Choroid plexus epithelial cell (primary cell): ENCODE measurements around the gene SAPCD2.

Source experiments
- DNase-seq: peaks from one replicate; pipeline ENCODE4 v3.0.0-alpha.2; 2010; ENCODE audit warnings: low read depth
- H3K4me3 ChIP-seq: 2 replicates; pipeline ENCODE4 v1.5.1; 2011; ENCODE audit warnings: low read depth, mild to moderate bottlenecking, control low read depth, low read length, moderate library complexity
- CTCF ChIP-seq: conservative IDR thresholded peaks from 2 replicates; pipeline ENCODE4 v1.5.1; 2011; ENCODE audit warnings: low read depth, mild to moderate bottlenecking, control low read depth, inconsistent platforms, low read length, moderate library complexity

Gene SAPCD2

GRCh38 chr9:137077010-137077747 is 6.8 kb upstream of the SAPCD2 start, which contains the start of gene UAP1L1:
UAP1L1 (plus strand) TSS chr9:137077517; CDS start chr9:137077533, 16 bp downstream.
- no peak for TF ChIP-seq CTCF
- peak within 1 kb of the TSS; percentile 74 for H3K4me3 ChIP-seq
- peak; percentile 55 for DNase-seq

- H3K4me3 ChIP-seq, result peak overlapping the region; percentile 74
- DNase-seq, result no peak
- no peak for TF ChIP-seq CTCF
These were observed 6.3 kb upstream of the SAPCD2 start for GRCh38 chr9:137076636-137077009.

GRCh38 chr9:137075275-137075775 is 5.0 kb upstream of the SAPCD2 start:
- DNase-seq, result no peak
- H3K4me3 ChIP-seq, result no peak overlapping the region
- no peak for TF ChIP-seq CTCF

- no peak for DNase-seq
- H3K4me3 ChIP-seq, result no peak overlapping the region
- TF ChIP-seq CTCF, result no peak
These were observed 4.4 kb upstream of the SAPCD2 start for GRCh38 chr9:137074657-137075274.

GRCh38 chr9:137073992-137074399 is 3.6 kb upstream of the SAPCD2 start:
- no peak for DNase-seq
- TF ChIP-seq CTCF, result no peak
- no peak overlapping the region for H3K4me3 ChIP-seq

GRCh38 chr9:137071282-137071681 is 925 bp upstream of the SAPCD2 start:
- no peak for DNase-seq
- no peak for TF ChIP-seq CTCF
- no peak overlapping the region for H3K4me3 ChIP-seq
